ENCODE results near the gene RALB.

DNA sequence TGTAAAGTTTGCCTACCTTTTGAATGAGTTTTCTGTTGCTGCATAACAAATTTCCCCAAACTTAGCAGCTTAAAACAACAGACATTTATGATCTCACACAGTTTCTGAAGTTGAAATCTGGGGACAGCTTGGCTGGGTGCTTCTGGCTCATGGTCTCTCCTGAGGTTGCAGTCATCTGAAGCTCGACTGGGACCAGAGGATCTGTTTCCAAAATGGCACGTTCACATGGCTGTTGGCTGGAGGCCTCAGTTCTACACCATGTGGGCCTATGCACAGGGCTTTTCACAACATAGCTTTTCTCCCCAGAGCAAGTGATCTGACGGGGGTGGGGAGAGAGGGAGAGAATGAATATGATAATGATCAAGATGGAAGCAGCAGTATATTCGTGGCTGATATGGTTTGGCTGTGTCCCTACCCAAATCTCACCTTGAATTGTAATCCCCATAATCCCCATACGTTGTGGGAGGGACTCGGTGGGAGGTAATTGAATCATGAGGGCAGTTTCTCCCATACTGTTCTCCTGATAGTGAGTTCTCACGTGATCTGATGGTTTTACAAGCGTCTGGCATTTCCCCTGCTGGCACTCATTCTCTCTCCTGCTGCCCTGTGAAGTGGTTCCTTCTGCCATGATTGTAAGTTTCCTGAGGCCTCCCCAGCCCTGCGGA lies 3.5 kb downstream of the RALB start:
- TF ChIP-seq RAD21 (IDR thresholded peaks at IDR 0.05; ENCODE audit: low read depth), result no peak
- no peak for TF ChIP-seq TAF1 (IDR thresholded peaks at IDR 0.05; ENCODE audit: low read depth)
- no peak for TF ChIP-seq YY1 (IDR thresholded peaks at IDR 0.05; ENCODE audit: low read depth)
- TF ChIP-seq CEBPB (IDR thresholded peaks at IDR 0.05), result no peak
- TF ChIP-seq, protein P1, sequence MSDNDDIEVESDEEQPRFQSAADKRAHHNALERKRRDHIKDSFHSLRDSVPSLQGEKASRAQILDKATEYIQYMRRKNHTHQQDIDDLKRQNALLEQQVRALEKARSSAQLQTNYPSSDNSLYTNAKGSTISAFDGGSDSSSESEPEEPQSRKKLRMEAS (IDR thresholded peaks at IDR 0.05), result no peak
- no peak for TF ChIP-seq EGR1 (IDR thresholded peaks at IDR 0.05)
- no peak for TF ChIP-seq EP300 (IDR thresholded peaks at IDR 0.05; ENCODE audit: borderline replicate concordance)
- no peak for TF ChIP-seq TCF12 (IDR thresholded peaks at IDR 0.05; ENCODE audit: low read depth)
- TF ChIP-seq CREB1 (IDR thresholded peaks at IDR 0.05; ENCODE audit: low read depth), result no peak
